Kidney (tissue), 14 donors: ENCODE data around the gene KIRREL3. TPM values are rescaled to one million over a fixed set of nuclear protein-coding genes. Genes with fewer than 3 reads are reported as not detected.
A peak's percentile ranks its signal among the peaks of the same experiment; 100 is the strongest.

Experiments
- DNase-seq, 5 donors: peaks; one replicate each; pipeline ENCODE4 v3.0.0-alpha.2; 2013 to 2020
- FAIRE-seq: peaks from 2 replicates; lab custom pipeline; 2012; peaks lifted over from hg19 to GRCh38; lab: Jason Lieb, UNC
- H3K27ac ChIP-seq, 2 donors: one replicate each; pipeline ENCODE4 v1.7.0; 2013; ENCODE audit warnings: low read depth in 2 of 2, low read length in 2 of 2, inconsistent platforms in 1 of 2
- H3K27me3 ChIP-seq: one replicate; pipeline ENCODE4 v1.7.1; 2013; ENCODE audit warnings: low read length, inconsistent platforms; ENCODE audit not compliant: control insufficient read depth, insufficient read depth
- H3K36me3 ChIP-seq, 3 donors: one replicate each; pipeline versions ENCODE4 v1.7.0 to v1.7.1; 2013; ENCODE audit warnings: low read length in 3 of 3, control low read depth in 1 of 3, inconsistent platforms in 1 of 3; ENCODE audit not compliant: insufficient read depth in 3 of 3, control insufficient read depth in 2 of 3
- H3K4me1 ChIP-seq, 3 donors: one replicate each; pipeline versions ENCODE4 v1.7.0 to v1.7.1; 2013; ENCODE audit warnings: low read length in 3 of 3, inconsistent platforms in 1 of 3, low read depth in 1 of 3; ENCODE audit not compliant: control insufficient read depth in 2 of 3, insufficient read depth in 2 of 3
- H3K4me3 ChIP-seq, 3 donors: one replicate each; pipeline versions ENCODE4 v1.7.0 to v1.8.1; 2013; ENCODE audit warnings: low read length in 3 of 3, control low read depth in 1 of 3, inconsistent platforms in 1 of 3
- H3K9ac ChIP-seq, 3 donors: one replicate each; pipeline versions ENCODE4 v1.7.0 to v1.7.1; 2013; ENCODE audit warnings: low read length in 3 of 3, control low read depth in 1 of 3, inconsistent platforms in 1 of 3
- H3K9me3 ChIP-seq, 3 donors: one replicate each; pipeline versions ENCODE4 v1.7.0 to v1.7.1; 2013; ENCODE audit warnings: low read length in 3 of 3, control low read depth in 1 of 3, inconsistent platforms in 1 of 3; ENCODE audit not compliant: control insufficient read depth in 2 of 3, insufficient read depth in 1 of 3
- CTCF ChIP-seq: IDR thresholded peaks from 3 replicates; pipeline ENCODE4 v1.5.1; 2012; ENCODE audit warnings: mild to moderate bottlenecking, moderate library complexity, borderline replicate concordance; ENCODE audit not compliant: insufficient read depth; ENCODE audit errors: extremely low read depth
- intact Hi-C: fragments of 100-400 bp; cut with DNase I; formaldehyde crosslinking; loops from one replicate; pipeline ENCODE4 v1.11.1; 2022
- polyA plus RNA-seq: library from polyadenylated mRNA; stranded (reverse); fragments of 350-450 nt; fragmentation: Illumina TruSeq; extraction: RNeasy Lipid Tissue Mini Kit (QIAGEN cat#74804); gene quantifications from one replicate; pipeline ENCODE4 v1.2.3, GENCODE V29; 2014; ENCODE audit warnings: low read depth, low replicate concordance; ENCODE audit not compliant: insufficient read depth
- total RNA-seq: library from RNA; stranded (reverse); fragmentation: NEBNext Ultra II Directional; extraction: Animal tissue kit (Norgen Biotek cat#: 25700); gene quantifications from one replicate; pipeline ENCODE4 v1.2.1, GENCODE V29; 2021
- donor health status: control.
- donor health status: control.
- donor health status: control.
- donor health status: control.
- donor health status: control.
- donor health status: DM: yes; HTN: yes; CAD: no.
- donor health status: Normal renal cell carcinoma (clear cell type).

The KIRREL3 gene
- total and polyA plus RNA-seq, 2 donors from 2014 or later: 0.19 to 0.22 TPM

GRCh38 chr11:126978911-126979310 lies 21.7 kb downstream of the KIRREL3 start:
- TF ChIP-seq CTCF: no peak
- intact Hi-C loops: no loop called here
- FAIRE-seq: no peak

GRCh38 chr11:126978165-126978564 lies 22.4 kb downstream of the KIRREL3 start:
- no peaks in the 10 kb centered on the region for H3K27me3 ChIP-seq
- no peak overlapping the region for H3K4me3 ChIP-seq
- no peaks in the 10 kb centered on the region for H3K9me3 ChIP-seq
- H3K4me1 ChIP-seq: no peaks in the 10 kb centered on the region
- H3K9ac ChIP-seq: no peak overlapping the region
- FAIRE-seq (no peak), DNase-seq (peak in 2 of 5 donors; percentile 41 to 56)
- intact Hi-C loops: no loop called here
- no peak for TF ChIP-seq CTCF
- H3K36me3 ChIP-seq: no peaks in the 10 kb centered on the region
- no peak overlapping the region for H3K27ac ChIP-seq

More at GRCh38 chr11:126978911-126979310, 21.7 kb downstream of the KIRREL3 start:
- Histone ChIP-seq H3K4me3 (no peak overlapping the region), H3K9ac (no peak overlapping the region), H3K27me3 (no peaks in the 10 kb centered on the region), H3K9me3 (no peaks in the 10 kb centered on the region), H3K36me3 (no peaks in the 10 kb centered on the region), H3K4me1 (no peaks in the 10 kb centered on the region), H3K27ac (no peak overlapping the region)
- no peak for DNase-seq

- intact Hi-C loops: no loop called here
- FAIRE-seq: no peak
- TF ChIP-seq CTCF: no peak
Observed at GRCh38 chr11:126973051-126973450, 27.5 kb downstream of the KIRREL3 start.

GRCh38 chr11:126971305-126971704 lies 29.3 kb downstream of the KIRREL3 start:
- no peak for DNase-seq
- no peak overlapping the region for H3K4me3 ChIP-seq
- no peak overlapping the region for H3K9ac ChIP-seq
- no peaks in the 10 kb centered on the region for H3K27me3 ChIP-seq
- no peaks in the 10 kb centered on the region for H3K9me3 ChIP-seq
- H3K36me3 ChIP-seq: no peaks in the 10 kb centered on the region
- no peak for FAIRE-seq
- TF ChIP-seq CTCF: no peak
- intact Hi-C loops: no loop called here
- H3K27ac ChIP-seq: no peak overlapping the region
- no peaks in the 10 kb centered on the region for H3K4me1 ChIP-seq

More at GRCh38 chr11:126973051-126973450, 27.5 kb downstream of the KIRREL3 start:
- H3K9ac ChIP-seq: no peak overlapping the region
- H3K4me3 ChIP-seq: no peak overlapping the region
- H3K27me3 ChIP-seq: no peaks in the 10 kb centered on the region
- no peaks in the 10 kb centered on the region for H3K9me3 ChIP-seq
- H3K27ac ChIP-seq: no peak overlapping the region
- no peak for DNase-seq
- no peaks in the 10 kb centered on the region for H3K4me1 ChIP-seq
- H3K36me3 ChIP-seq: no peaks in the 10 kb centered on the region
